H54 (cell line): ENCODE measurements around the gene HTN1.
"Not testable (repeated sequence)": the region's sequence is repeated elsewhere in the genome, so short reads cannot be mapped to it uniquely, and the experiment has no call there.

Experiments
- DNase-seq: peaks from one replicate; pipeline ENCODE4 v3.0.0; 2011; ENCODE audit warnings: low spot score, mixed read lengths; ENCODE audit not compliant: insufficient read length
- FAIRE-seq: peaks from 3 replicates; lab custom pipeline; 2011; peaks lifted over from hg19 to GRCh38; lab: Jason Lieb, UNC
- POLR2A ChIP-seq: IDR thresholded peaks from 2 replicates; pipeline ENCODE4 v1.6.1; 2011; ENCODE audit warnings: low read depth, mild to moderate bottlenecking, low read length

The HTN1 gene

DNA sequence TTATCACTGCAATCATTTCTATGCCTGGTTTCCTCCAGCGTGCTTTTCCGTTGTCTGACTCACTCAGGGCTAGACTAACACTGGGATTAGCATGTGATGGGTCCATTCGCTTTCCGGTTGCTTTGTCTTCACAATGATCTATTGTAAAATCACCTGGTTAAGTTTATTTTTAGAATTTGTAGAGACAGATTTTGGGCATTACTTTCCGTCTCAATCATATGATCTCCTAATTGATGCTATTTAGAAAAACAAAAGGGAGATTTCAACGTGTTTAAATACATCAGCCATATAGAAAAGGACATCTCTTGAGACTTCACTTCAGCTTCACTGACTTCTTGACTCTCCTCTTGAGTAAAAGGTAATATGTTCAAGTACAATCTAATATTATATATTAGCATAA lies at the start of gene HTN1:
Gene HTN1 (plus strand): TSS at position 301 of the 400 bp plus-strand sequence. CDS start 2,639 bp downstream, outside the sequence.
- FAIRE-seq, DNase-seq: not testable (repeated sequence)

GRCh38 chr4:70000711-70001110 lies 49.5 kb upstream of the HTN1 start:
- no peak for TF ChIP-seq POLR2A
- FAIRE-seq: no peak
- DNase-seq: no peak

- no peak for TF ChIP-seq POLR2A
- no peak for FAIRE-seq
- no peak for DNase-seq
Measured at GRCh38 chr4:70002507-70002906, 47.7 kb upstream of the HTN1 start.

DNA sequence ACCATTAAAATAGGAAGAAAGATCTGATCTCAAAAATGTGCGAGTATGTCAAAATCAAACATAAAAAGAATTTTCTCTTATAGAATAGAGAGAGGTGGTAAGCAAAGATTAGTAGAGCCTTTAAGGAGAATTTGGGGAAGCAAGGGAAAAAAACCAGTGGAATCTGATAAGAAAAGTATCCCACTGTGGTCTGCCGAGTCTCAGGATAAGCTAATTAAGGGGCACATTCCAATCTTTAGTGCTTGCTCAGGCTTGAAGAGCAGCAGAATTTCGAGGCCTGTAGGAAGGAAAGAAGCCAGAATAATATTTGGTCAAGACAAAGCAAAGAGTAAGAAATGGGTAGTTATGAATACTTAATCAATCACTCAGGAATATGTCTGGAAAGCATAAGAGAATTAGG lies 41.5 kb upstream of the HTN1 start:
- no peak for FAIRE-seq
- no peak for DNase-seq
- no peak for TF ChIP-seq POLR2A

- not testable (repeated sequence) for FAIRE-seq, DNase-seq
Measured at GRCh38 chr4:70019006-70019405, 31.2 kb upstream of the HTN1 start.

DNA sequence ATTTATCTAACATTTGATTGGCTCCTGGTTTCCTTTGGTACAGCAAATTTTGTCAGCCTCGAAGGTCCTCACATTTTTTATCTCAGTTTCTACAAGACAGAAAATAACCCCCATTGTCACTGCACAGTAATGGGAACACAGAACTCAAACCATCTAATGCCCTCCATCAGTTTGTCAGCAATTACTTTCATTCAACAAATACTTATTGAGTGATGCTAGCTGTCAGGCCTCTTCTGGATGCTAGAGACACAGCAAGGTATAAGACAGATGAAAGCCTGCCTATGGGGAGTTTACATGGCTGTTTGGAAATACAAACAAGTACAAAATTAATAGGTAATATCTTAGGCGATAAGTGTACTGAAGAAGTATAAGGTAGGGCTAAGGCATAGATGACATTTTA lies 27.0 kb upstream of the HTN1 start:
- DNase-seq (no peak), FAIRE-seq (no peak)
- TF ChIP-seq POLR2A: no peak

GRCh38 chr4:70027011-70027410 lies 23.2 kb upstream of the HTN1 start:
- DNase-seq: no peak
- no peak for TF ChIP-seq POLR2A
- FAIRE-seq: no peak

DNA sequence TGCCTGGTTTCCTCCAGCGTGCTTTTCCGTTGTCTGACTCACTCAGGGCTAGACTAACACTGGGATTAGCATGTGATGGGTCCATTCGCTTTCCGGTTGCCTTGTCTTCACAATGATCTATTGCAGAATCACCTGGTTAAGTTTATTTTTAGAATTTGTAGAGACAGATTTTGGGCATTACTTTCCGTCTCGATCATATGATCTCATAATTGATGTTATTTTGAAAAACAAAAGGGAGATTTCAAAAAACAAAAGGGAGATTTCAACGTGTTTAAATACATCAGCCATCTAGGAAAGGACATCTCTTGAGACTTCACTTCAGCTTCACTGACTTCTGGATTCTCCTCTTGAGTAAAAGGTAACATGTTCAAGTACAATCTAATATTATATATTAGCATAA lies 22.1 kb upstream of the HTN1 start, which contains the start of gene HTN3:
Gene HTN3 (plus strand): TSS at position 301 of the 400 bp plus-strand sequence. CDS start 2,282 bp downstream, outside the sequence.
- not testable (repeated sequence) for DNase-seq, FAIRE-seq

GRCh38 chr4:70037559-70037958 lies 12.7 kb upstream of the HTN1 start:
- not testable (repeated sequence) for FAIRE-seq, DNase-seq

GRCh38 chr4:70039928-70040327 lies 10.3 kb upstream of the HTN1 start:
- not testable (repeated sequence) for FAIRE-seq, DNase-seq

DNA sequence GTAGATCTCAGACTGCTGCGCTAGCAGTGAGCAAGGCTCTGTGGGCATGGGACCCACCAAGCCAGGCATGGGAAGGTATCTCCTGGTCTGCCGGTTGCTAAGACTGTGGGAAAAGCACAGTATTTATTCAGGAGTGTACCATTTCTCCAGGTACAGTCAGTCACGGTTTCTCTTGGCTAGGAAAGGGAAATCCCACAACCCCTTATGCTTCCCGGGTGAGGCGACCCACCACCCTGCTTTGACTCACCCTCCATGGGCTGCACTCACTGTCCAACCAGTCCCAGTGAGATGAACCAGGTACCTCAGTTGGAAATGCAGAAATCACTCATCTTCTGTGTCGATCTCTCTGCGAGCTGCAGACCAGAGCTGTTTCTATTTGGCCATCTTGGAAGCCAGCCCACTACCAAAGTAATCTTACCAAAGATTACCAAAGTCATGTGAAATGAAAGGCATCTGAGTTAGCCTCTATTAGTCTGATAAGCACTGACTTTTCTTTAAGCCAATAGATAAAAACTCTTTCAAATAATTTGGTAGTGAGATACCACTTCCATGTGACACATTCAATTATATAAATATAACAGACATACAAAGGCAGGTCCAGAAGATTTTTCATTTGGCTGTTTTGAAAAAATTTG lies 8.5 kb upstream of the HTN1 start:
- DNase-seq (no peak), FAIRE-seq (no peak)
- no peak for TF ChIP-seq POLR2A

- DNase-seq, FAIRE-seq: not testable (repeated sequence)
Measured at GRCh38 chr4:70056534-70056933, 6.3 kb downstream of the HTN1 start.

DNA sequence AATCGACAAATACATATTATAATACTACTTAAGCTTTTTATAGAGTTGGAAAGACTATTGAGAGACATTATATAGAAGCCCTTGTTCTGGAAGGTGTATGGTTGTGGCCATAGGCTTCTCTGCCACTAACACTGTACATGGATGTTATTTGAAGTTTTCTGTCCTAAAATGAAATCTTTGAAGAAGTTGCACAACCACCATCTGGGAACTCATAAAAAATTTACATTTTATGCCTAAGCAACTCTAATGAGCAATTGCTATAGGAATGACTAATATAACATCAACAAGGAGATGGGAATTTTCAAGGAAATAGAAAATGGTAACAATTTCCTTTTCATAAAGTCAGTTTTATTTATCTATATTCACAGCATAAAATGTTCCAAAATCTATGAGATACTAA lies 7.4 kb downstream of the HTN1 start:
- no peak for TF ChIP-seq POLR2A
- DNase-seq (no peak), FAIRE-seq (no peak)

DNA sequence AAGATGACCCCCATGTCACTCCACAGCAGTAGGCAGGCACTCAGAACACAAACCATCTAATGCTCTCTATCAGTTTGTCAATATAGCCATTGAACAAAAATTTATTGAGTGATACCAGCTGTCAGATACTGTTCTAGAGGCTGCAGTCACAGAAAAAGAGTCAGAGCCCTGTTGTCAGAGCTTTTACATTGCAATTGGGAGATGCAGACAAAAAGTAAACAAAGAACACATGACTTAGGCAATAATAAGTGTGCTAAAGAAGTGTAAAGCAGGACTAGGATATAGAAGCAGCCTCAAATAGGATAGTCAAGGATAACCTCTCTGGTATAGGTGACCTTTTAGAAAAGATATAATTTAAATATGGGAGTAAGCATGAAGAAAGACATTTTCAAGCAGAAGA lies 8.9 kb downstream of the HTN1 start:
- FAIRE-seq: no peak
- TF ChIP-seq POLR2A: no peak

GRCh38 chr4:70062000-70062399 lies 11.8 kb downstream of the HTN1 start:
- no peak for FAIRE-seq

More for the DNA sequence above, 8.9 kb downstream of the HTN1 start:
- no peak for DNase-seq

DNA sequence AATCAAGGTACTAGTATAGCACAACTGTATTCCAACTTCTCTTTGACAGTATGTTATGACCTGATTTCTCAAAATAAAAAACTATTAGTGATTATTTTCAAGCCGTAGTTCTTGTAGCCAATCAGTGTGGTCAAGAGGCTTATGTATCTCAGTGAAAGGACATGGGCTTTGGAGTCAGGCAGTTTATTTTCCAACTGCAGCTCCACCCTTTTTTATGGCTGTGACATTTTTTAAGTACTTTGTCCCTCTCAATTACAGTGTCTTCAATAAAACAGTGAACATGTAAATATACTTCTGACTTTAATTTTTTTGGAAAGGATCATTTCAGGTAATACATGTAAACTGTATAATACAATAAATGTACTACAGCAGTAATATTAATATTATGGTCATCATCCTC lies 30.0 kb downstream of the HTN1 start:
- no peak for FAIRE-seq
- no peak for TF ChIP-seq POLR2A
- DNase-seq: no peak

More at GRCh38 chr4:70062000-70062399, 11.8 kb downstream of the HTN1 start:
- no peak for TF ChIP-seq POLR2A
- DNase-seq: no peak
